GM12872 (cell line): ENCODE results near the gene ZNF595.
"Not testable (repeated sequence)": the region's sequence is repeated elsewhere in the genome, so short reads cannot be mapped to it uniquely, and the experiment has no call there.

ENCODE experiments used
- CTCF ChIP-seq: IDR thresholded peaks from 3 replicates; pipeline ENCODE4 v1.5.1; 2011; ENCODE audit warnings: low read depth, mild to moderate bottlenecking, low read length, moderate library complexity; ENCODE audit not compliant: insufficient read depth

The ZNF595 gene

GRCh38 chr4:52804-53479 lies at the start of gene ZNF595:
TSS of gene ZNF595 (plus strand) at chr4:53321. CDS start at chr4:53489, 168 bp downstream.
- not testable (repeated sequence) for TF ChIP-seq CTCF

GRCh38 chr4:11816-12417 lies 41.2 kb upstream of the ZNF595 start:
- peak; percentile 32; the same call in 1 of the 3 replicates for TF ChIP-seq CTCF

- TF ChIP-seq CTCF: no peak
These were observed 18.7 kb downstream of the ZNF595 start for GRCh38 chr4:71830-72229.

GRCh38 chr4:85951-86350 lies 32.8 kb downstream of the ZNF595 start:
- no peak for TF ChIP-seq CTCF

- no peak for TF ChIP-seq CTCF
These were observed 45.3 kb downstream of the ZNF595 start for GRCh38 chr4:98386-98785.

GRCh38 chr4:99863-100262 lies 46.7 kb downstream of the ZNF595 start:
- no peak for TF ChIP-seq CTCF

GRCh38 chr4:107083-107443 lies 53.9 kb downstream of the ZNF595 start:
- TF ChIP-seq CTCF: no peak
